AG04450 (cell line): ENCODE results near the gene EML6. TPM values are rescaled to one million over a fixed set of nuclear protein-coding genes. Genes with fewer than 3 reads are reported as not detected.

Source experiments
- CTCF ChIA-PET: fragments of 300-600, 350-600 bp; formaldehyde crosslinking; extraction: SDS; loops from one replicate; lab custom pipeline; 2022; ENCODE audit warnings: antibody characterized with exemption, inconsistent platforms; lab: Charles Lee
- POLR2A ChIA-PET: fragments of 350-600 bp; formaldehyde crosslinking; extraction: SDS; loops from one replicate; lab custom pipeline; 2021; ENCODE audit warnings: antibody characterized with exemption, inconsistent platforms; lab: Yijun Ruan, JAX
- DNase-seq: peaks from one replicate; pipeline ENCODE4 v3.0.0-alpha.2; 2011; ENCODE audit warnings: low read depth, low spot score
- H3K27ac ChIP-seq: one replicate; pipeline ENCODE4 v1.5.1; 2012; ENCODE audit warnings: low read depth, low read length, control low read depth
- H3K27me3 ChIP-seq: one replicate; pipeline ENCODE4 v1.6.0; 2012; ENCODE audit warnings: low read length; ENCODE audit not compliant: control insufficient read depth, insufficient read depth
- H3K4me3 ChIP-seq: 2 replicates; pipeline ENCODE4 v1.5.1; 2011; ENCODE audit warnings: mild to moderate bottlenecking, low read depth, low read length, control low read depth
- H3K9me3 ChIP-seq: 2 replicates; pipeline ENCODE4 v1.5.1; 2012; ENCODE audit warnings: low read length; ENCODE audit not compliant: control insufficient read depth, insufficient read depth
- CTCF ChIP-seq: IDR thresholded peaks from 2 replicates; pipeline ENCODE4 v1.5.1; 2011; ENCODE audit warnings: low read depth, low read length, control low read depth, inconsistent platforms
- polyA plus RNA-seq: library from polyadenylated mRNA; depleted of rRNA; stranded (reverse); fragments of >200 nt; gene quantifications from 2 replicates; pipeline ENCODE4 v1.2.3, GENCODE V29; 2011

The EML6 gene
- polyA plus RNA-seq, 1 experiment: 0.30 TPM

GRCh38 chr2:54863660-54864059 lies 140.2 kb downstream of the EML6 start:
- H3K9me3 ChIP-seq: no peaks in the 10 kb centered on the region
- no peak overlapping the region for H3K4me3 ChIP-seq
- CTCF ChIA-PET: interaction anchor here (1.0 kb wide), 1 partner anchor 25 kb away, joined by 3 read pairs; no protein-coding TSS in a partner anchor
- TF ChIP-seq CTCF: no peak
- no peak for DNase-seq
- H3K27me3 ChIP-seq: no peaks in the 10 kb centered on the region
- POLR2A ChIA-PET: no interaction called here
- no peak overlapping the region for H3K27ac ChIP-seq

DNA sequence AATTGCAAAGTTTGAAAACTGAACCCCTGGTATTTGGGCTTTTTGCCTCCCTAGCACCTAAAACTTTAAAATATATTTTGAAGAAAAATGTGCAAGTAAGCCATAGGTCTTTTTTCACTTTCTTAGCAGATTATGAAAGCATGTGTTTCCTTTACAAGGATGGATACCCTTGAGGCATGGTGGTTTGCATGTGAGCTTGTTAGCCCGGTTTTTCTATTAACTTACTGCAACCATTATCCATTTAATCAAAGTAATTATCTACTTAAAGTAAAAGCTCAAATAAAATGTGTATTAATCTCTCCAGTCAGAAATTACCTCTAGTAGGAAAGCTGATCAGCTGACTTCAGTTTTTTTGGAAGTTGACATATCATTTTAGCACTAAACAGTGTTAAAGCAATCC lies 140.6 kb downstream of the EML6 start:
- no peaks in the 10 kb centered on the region for H3K27me3 ChIP-seq
- no peaks in the 10 kb centered on the region for H3K9me3 ChIP-seq
- CTCF ChIA-PET: interaction anchor here (1.0 kb wide), 1 partner anchor 25 kb away, joined by 3 read pairs; no protein-coding TSS in a partner anchor
- H3K27ac ChIP-seq: no peak overlapping the region
- TF ChIP-seq CTCF: no peak
- no peak for DNase-seq
- POLR2A ChIA-PET: no interaction called here
- H3K4me3 ChIP-seq: no peak overlapping the region

GRCh38 chr2:54864727-54865126 lies 141.3 kb downstream of the EML6 start:
- ChIA-PET CTCF (interaction anchor here (1.0 kb wide), 1 partner anchor 26 kb away, joined by 3 read pairs; no protein-coding TSS in a partner anchor), POLR2A (no interaction called here)
- TF ChIP-seq CTCF: no peak
- H3K27me3 ChIP-seq: no peaks in the 10 kb centered on the region
- no peak for DNase-seq
- H3K4me3 ChIP-seq: no peak overlapping the region
- no peak overlapping the region for H3K27ac ChIP-seq
- H3K9me3 ChIP-seq: no peaks in the 10 kb centered on the region

DNA sequence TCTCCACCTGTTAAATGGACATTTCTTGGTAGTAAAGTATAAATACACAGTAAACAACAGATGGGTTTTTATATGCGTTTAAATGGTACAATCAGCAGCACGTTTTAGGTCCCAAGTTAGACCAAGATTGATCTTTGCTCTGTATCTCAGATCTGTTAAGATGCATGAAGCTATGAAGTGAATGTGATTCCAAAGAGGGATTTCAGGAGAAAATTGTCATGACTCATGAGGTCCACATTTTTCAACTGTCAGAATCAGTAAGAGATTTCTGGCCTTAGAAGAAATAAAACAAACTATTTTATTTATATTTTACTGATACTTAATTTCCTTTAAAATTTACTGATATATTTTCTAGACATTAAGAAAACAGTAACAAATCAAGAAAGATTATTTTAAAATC lies 142.7 kb downstream of the EML6 start:
- ChIA-PET CTCF (interaction anchor here (1.4 kb wide), 1 partner anchor 28 kb away, joined by 3 read pairs; no protein-coding TSS in a partner anchor), POLR2A (no interaction called here)
- Histone ChIP-seq H3K9me3 (no peaks in the 10 kb centered on the region), H3K27ac (no peak overlapping the region), H3K27me3 (no peaks in the 10 kb centered on the region), H3K4me3 (no peak overlapping the region)
- DNase-seq: no peak
- no peak for TF ChIP-seq CTCF

DNA sequence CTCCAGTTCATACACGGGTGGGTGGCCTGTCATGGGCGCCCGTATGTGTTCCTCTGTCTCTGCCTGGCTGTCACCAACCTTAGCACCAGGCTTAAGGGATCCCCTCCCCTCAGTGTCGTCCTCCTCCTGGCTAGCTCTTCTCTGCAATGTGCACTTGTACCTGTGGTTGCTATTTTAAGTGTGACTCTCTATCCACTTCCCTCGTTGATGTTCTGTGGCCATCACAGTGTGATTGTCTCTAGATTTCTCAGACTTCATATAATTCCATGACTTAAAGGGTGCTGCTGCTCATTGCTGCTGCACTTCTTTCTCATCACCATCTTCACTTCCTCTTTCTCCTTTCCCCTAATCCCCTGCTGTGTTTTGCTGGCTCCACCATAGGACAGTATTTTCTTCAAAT lies 143.4 kb downstream of the EML6 start:
- Histone ChIP-seq H3K9me3 (no peaks in the 10 kb centered on the region), H3K4me3 (no peak overlapping the region), H3K27ac (no peak overlapping the region), H3K27me3 (no peaks in the 10 kb centered on the region)
- no peak for TF ChIP-seq CTCF
- ChIA-PET CTCF (no interaction called here), POLR2A (no interaction called here)
- no peak for DNase-seq
